Measurements from ENCODE around the gene FBXO21.
"Not testable (repeated sequence)": the region's sequence is repeated elsewhere in the genome, so short reads cannot be mapped to it uniquely, and the experiment has no call there.

Gene FBXO21, protein sequence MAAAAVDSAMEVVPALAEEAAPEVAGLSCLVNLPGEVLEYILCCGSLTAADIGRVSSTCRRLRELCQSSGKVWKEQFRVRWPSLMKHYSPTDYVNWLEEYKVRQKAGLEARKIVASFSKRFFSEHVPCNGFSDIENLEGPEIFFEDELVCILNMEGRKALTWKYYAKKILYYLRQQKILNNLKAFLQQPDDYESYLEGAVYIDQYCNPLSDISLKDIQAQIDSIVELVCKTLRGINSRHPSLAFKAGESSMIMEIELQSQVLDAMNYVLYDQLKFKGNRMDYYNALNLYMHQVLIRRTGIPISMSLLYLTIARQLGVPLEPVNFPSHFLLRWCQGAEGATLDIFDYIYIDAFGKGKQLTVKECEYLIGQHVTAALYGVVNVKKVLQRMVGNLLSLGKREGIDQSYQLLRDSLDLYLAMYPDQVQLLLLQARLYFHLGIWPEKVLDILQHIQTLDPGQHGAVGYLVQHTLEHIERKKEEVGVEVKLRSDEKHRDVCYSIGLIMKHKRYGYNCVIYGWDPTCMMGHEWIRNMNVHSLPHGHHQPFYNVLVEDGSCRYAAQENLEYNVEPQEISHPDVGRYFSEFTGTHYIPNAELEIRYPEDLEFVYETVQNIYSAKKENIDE

DNA sequence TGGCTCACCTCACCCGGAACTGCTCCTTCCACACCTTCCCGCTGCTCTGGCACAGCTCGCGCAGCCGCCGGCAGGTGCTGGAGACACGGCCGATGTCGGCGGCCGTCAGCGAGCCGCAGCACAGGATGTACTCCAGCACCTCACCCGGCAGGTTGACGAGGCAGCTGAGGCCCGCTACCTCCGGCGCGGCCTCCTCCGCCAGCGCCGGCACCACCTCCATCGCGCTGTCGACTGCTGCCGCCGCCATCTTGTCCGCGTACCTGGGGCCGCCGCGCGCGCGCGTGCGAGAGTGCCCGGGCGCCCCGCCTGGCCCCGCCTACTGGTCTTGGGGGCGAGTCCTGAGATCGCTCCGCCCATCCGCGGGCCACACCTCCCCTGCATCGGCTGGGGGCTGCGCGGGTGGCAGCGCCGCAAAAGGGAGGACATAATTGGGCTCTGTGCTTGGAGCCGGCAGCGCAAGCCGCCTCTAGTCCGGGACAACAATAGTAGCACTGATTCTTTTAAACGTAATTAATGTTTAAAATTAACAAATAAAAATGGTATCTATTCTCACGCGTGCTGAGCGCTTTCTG lies at the start of gene FBXO21:
FBXO21 (minus strand) TSS at position 261 of the 572 bp plus-strand sequence; CDS start at position 247, 14 bp downstream.
- peaks cover 17% of the 10 kb centered on the region for H3K4me1 Mint-ChIP-seq
- peak within 1 kb of the TSS; percentile 93 for H3K27ac Mint-ChIP-seq
- H3K36me3 Mint-ChIP-seq: peaks cover 45% of the 10 kb centered on the region
- peak; percentile 95 for ATAC-seq
- DNase-seq (ENCODE audit: low spot score in 2 of 2): peak; percentile 95 to 97
- H3K9me3 Mint-ChIP-seq: no peaks in the 10 kb centered on the region
- peak within 1 kb of the TSS; percentile 86 for H3K4me3 Mint-ChIP-seq

DNA sequence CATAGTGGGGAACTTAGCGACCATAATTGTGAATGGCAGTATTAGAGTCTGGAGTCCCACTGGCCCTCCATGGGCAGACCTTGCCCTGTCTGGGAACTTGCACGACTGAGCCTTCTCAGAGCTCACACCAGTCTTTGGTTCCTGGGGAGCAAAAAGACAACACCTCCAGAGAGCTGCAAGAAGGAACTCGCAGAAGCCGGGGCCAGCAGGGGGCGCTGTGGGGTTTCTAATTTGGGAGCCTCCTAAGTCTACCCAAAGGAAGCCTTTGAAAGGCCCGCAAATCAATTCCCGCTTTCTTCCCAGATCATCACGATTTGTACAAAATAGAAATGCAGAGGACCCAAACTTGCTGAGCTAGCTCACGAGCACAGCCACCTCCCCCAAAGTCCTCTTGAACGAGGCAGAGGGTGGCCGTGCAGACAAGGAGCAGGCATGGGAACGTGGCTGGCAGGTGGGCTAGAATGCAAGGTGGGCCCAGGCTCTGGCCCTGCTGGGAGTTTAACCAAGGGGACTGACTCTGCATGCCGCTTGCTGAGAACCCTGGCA lies 46.3 kb upstream of the FBXO21 start:
- no peak overlapping the region for H3K4me3 Mint-ChIP-seq
- no peaks in the 10 kb centered on the region for H3K9me3 Mint-ChIP-seq
- no peaks in the 10 kb centered on the region for H3K36me3 Mint-ChIP-seq
- no peak overlapping the region for H3K27ac Mint-ChIP-seq
- DNase-seq (ENCODE audit: low spot score in 2 of 2): peak; percentile 66 to 88
- no peaks in the 10 kb centered on the region for H3K4me1 Mint-ChIP-seq
- ATAC-seq: peak; percentile 57

DNA sequence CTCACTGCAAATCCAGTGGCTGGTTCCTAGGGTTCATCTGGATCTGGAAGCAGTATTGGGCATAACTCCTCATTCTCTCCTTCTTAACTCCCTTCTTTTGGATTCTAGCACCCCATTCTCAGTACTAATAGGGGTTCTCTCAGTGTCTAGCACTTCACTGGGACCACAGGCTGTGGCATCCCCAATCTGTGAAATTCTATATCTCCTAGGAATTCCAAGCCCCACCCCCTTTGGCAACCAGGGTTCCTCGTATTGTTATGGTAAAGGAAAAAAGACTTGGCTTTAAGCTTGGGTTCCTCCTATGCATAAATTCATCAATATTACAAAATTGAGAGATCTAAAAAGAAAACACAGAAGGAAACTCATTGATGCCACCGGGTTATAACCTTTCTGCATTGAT lies 45.0 kb upstream of the FBXO21 start:
- no peak for DNase-seq (ENCODE audit: low spot score in 2 of 2)
- H3K36me3 Mint-ChIP-seq: no peaks in the 10 kb centered on the region
- no peaks in the 10 kb centered on the region for H3K4me1 Mint-ChIP-seq
- no peak overlapping the region for H3K27ac Mint-ChIP-seq
- H3K4me3 Mint-ChIP-seq: no peak overlapping the region
- ATAC-seq: no peak
- H3K9me3 Mint-ChIP-seq: no peaks in the 10 kb centered on the region

DNA sequence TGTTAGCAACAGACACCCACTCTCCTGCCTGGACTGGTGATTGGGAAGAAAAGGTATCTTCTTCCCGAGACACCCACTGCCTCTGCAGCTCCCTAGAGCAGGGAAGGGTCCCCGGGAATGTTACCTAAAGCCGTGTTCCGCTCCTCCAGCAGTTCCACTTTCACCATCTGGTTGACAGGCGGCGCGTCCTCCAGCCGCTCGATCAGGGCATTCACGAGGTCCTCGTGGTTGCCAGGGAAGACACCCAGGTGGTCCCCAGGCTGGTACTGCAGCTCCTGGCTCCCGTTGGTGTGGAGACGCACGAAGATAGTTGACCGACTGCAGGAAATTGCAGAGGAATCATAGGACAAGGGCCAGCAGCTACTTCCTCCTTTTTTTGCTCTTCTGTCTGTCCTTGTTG lies 44.2 kb upstream of the FBXO21 start:
- H3K4me1 Mint-ChIP-seq: no peaks in the 10 kb centered on the region
- DNase-seq (ENCODE audit: low spot score in 2 of 2): no peak
- no peaks in the 10 kb centered on the region for H3K36me3 Mint-ChIP-seq
- no peaks in the 10 kb centered on the region for H3K9me3 Mint-ChIP-seq
- H3K4me3 Mint-ChIP-seq: no peak overlapping the region
- no peak overlapping the region for H3K27ac Mint-ChIP-seq
- ATAC-seq: no peak

DNA sequence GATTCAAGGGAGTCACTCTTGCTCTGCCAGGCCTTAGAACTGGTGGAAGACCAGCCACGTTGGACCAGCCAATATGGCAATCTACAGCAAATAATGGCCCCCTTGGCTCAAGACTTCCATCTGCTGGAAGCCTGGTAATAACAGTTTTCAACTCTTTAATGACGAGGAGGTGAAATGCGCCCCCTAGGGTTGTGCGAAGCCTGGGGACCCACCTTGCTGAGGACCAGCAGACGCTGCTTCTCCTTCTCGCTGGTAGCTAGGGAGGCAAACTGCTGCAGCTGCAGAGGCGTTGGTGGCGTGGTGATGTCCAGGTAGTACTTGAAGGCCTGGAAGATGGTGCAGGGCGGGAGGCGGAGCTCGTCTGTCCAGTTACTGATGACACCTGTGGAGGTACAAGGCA lies 41.5 kb upstream of the FBXO21 start:
- H3K27ac Mint-ChIP-seq: no peak overlapping the region
- H3K9me3 Mint-ChIP-seq: no peaks in the 10 kb centered on the region
- no peak for DNase-seq (ENCODE audit: low spot score in 2 of 2)
- no peak for ATAC-seq
- H3K4me3 Mint-ChIP-seq: no peak overlapping the region
- H3K4me1 Mint-ChIP-seq: no peaks in the 10 kb centered on the region
- H3K36me3 Mint-ChIP-seq: no peaks in the 10 kb centered on the region

DNA sequence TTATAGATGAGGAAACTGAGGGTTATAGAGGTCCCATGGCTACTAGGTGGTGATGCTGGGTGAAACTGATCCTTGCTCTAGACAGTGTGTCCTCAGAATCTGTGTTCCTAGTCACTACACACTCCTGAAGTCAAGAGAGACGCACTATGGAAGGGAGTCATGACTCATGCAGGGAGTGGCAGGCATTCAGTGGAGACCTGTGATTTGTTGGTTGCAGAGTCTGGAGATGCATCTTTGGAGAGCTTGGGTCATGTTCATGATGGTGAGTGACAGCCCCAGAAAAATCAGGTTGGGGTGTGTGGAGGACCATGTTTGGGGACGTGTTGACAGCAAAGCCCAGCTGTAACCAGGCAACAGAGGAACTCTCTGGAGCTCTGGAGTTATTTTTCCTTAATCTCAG lies 38.0 kb upstream of the FBXO21 start:
- Mint-ChIP-seq H3K36me3 (no peaks in the 10 kb centered on the region), H3K4me1 (no peaks in the 10 kb centered on the region), H3K9me3 (no peaks in the 10 kb centered on the region), H3K4me3 (no peak overlapping the region), H3K27ac (no peak overlapping the region)
- DNase-seq (ENCODE audit: low spot score in 2 of 2) (no peak), ATAC-seq (no peak)

DNA sequence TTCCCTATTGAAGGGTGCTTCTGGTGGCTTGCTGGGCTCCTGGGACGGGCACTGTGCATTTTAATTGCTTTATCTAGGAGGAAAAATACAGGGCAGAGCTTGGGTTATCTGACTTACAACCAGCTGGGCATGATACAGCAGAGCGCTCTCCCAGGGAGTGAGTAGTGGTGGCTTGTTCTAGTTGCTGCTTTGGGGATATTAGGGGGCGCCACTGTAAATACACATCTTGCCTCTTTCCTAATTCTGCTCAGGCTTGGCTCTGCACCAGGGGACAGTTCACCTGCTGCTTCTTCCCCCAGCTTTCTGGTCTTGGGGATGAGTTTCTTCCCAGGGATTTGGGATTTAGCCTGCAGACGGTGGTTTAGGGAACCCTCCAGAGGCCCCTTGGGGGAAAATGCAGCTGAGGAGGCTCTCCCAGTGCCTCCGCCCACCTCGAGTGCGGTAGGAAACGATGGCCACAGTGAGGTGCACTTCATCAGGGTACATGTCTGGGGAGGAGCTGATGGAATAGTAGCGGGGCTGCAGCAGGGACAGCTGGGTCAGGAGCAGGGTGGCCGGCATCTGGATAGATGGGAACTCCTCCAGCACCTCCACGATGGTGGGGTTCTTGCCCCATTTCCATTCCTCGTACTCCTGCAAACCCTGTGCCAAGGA lies 36.9 kb upstream of the FBXO21 start:
- H3K36me3 Mint-ChIP-seq: no peaks in the 10 kb centered on the region
- DNase-seq (ENCODE audit: low spot score in 2 of 2): no peak
- peak; percentile 24 for ATAC-seq
- no peak overlapping the region for H3K4me3 Mint-ChIP-seq
- no peak overlapping the region for H3K27ac Mint-ChIP-seq
- H3K9me3 Mint-ChIP-seq: no peaks in the 10 kb centered on the region
- H3K4me1 Mint-ChIP-seq: no peaks in the 10 kb centered on the region

DNA sequence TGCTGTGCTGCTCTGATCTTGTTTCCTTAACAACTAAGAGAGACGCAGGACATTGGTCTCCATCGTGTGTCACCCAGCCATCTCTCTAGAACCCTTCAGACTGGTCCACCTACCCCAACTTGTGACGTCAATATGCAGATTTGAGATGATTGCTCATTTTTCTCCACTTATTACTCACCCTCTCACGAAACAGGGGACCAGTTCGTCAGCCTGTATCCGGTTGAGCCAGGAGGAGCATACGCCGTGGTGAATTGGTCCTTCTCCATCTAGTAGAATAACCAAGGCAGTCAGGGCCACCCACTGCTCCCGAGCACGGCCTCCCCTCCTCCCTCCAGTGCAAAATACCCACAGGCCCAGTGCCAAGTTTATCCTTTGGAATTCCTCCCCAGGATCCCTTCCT lies 36.2 kb upstream of the FBXO21 start:
- Mint-ChIP-seq H3K36me3 (no peaks in the 10 kb centered on the region), H3K4me3 (no peak overlapping the region), H3K4me1 (no peaks in the 10 kb centered on the region), H3K27ac (no peak overlapping the region), H3K9me3 (no peaks in the 10 kb centered on the region)
- no peak for DNase-seq (ENCODE audit: low spot score in 2 of 2)
- ATAC-seq: peak; percentile 42

DNA sequence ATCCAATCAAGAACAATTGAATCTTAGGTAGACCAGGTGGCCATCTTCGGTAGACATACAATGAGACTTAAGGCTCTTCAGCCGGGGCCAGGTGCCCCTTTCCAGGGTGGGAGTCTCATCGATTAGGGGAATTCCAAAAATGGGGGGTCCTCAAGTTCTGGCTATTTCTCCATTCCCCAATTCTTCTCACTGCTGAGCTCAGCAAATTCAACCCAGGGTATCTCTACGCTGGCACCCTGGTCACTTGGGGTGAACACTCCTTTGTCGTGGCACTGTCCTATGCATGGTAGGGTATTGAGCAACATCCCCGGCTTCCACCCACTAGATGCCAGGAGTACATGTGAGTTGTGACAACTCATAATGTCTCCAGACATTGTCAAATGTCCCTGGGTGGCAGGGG lies 34.9 kb upstream of the FBXO21 start:
- no peak overlapping the region for H3K27ac Mint-ChIP-seq
- no peaks in the 10 kb centered on the region for H3K4me1 Mint-ChIP-seq
- H3K9me3 Mint-ChIP-seq: no peaks in the 10 kb centered on the region
- H3K4me3 Mint-ChIP-seq: no peak overlapping the region
- ATAC-seq (no peak), DNase-seq (ENCODE audit: low spot score in 2 of 2) (no peak)
- H3K36me3 Mint-ChIP-seq: no peaks in the 10 kb centered on the region

DNA sequence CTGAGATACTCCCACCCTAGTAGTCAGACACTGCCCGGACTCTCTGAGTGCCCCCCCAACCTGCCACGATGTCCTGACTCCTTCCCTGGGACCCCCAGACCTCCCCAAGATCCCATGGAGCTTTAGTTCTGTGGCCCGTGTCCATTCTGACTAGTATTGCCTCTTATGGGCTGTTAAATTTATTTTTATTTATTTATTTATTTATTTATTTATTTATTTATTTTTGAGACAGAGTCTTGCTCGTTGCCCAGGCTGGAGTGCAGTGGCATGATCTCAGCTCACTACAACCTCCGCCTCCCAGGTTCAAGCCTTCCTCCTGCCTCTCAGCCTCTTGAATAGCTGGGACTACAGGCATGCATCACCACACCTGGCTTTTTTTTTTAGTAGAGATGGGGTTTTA lies 30.7 kb upstream of the FBXO21 start:
- H3K36me3 Mint-ChIP-seq; ATAC-seq; H3K27ac Mint-ChIP-seq; DNase-seq (ENCODE audit: low spot score in 2 of 2); H3K4me1 Mint-ChIP-seq; H3K4me3 Mint-ChIP-seq; H3K9me3 Mint-ChIP-seq: not testable (repeated sequence)

DNA sequence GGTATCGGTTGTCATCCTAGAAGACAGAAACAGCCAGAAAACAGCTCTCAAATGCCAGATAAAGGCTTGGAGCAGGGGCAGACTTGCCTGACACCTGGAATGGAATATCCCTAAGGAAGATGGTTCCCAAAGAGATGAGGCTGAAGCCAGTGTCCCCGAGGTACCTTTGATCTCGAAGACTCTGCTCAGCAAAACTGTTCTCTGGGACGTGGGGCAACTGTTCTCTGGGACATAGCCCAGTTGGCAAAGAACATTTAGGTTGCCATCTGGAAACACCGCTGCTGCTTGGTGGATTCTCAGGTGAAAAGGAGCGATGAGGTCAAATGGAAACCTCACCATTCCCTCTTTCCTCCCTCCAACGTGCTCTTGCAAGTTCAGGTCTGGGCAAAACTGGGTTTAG lies 27.9 kb upstream of the FBXO21 start:
- Mint-ChIP-seq H3K4me1 (no peaks in the 10 kb centered on the region), H3K9me3 (no peaks in the 10 kb centered on the region), H3K36me3 (no peaks in the 10 kb centered on the region), H3K4me3 (no peak overlapping the region), H3K27ac (no peak overlapping the region)
- ATAC-seq (no peak), DNase-seq (ENCODE audit: low spot score in 2 of 2) (no peak)

DNA sequence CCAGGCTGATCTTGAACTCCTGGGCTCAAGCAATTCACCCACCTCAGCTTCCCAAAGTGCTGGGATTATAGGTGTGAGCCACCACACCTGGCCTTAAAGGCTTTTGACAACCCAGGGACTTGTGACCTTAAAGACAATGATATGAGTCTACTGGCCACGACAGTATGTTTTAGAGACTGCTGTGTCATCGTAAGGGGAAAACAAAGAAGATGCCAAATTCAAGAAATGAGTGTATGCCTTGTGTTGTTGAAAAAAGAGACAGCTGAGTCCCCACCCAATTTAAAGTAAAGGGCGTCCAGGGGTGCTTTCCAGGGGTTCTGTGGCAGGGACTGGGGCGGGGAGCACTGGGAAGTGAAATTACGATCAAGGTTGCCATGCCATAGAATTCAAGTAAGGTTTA lies 26.4 kb upstream of the FBXO21 start:
- Mint-ChIP-seq H3K4me1 (no peaks in the 10 kb centered on the region), H3K4me3 (no peak overlapping the region)

DNA sequence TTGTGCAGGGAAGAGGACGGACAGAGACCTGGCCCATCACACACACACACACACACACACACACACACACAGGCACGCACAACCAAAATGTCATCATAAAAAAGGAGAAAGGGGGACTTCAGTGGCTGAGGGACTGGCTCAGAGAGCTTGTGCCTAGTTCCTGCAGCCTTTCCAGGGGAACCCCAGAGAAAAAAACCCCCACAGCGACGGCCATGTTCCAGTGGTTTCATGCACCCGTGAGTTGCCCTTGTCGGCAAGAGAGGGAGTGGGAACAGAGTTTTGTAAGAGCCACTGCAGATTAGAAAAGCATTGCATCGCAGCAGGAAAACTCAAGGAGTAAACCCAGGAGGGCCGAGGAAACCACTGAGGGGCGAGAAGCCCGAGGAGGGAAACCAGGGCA lies 24.5 kb upstream of the FBXO21 start:
- ATAC-seq (no peak), DNase-seq (ENCODE audit: low spot score in 2 of 2) (no peak)
- Mint-ChIP-seq H3K4me3 (no peak overlapping the region), H3K4me1 (no peaks in the 10 kb centered on the region), H3K36me3 (no peaks in the 10 kb centered on the region), H3K9me3 (no peaks in the 10 kb centered on the region), H3K27ac (no peak overlapping the region)

More for the DNA sequence above, 26.4 kb upstream of the FBXO21 start:
- Mint-ChIP-seq H3K36me3 (no peaks in the 10 kb centered on the region), H3K9me3 (no peaks in the 10 kb centered on the region), H3K27ac (no peak overlapping the region)
- DNase-seq (ENCODE audit: low spot score in 2 of 2) (no peak), ATAC-seq (no peak)

DNA sequence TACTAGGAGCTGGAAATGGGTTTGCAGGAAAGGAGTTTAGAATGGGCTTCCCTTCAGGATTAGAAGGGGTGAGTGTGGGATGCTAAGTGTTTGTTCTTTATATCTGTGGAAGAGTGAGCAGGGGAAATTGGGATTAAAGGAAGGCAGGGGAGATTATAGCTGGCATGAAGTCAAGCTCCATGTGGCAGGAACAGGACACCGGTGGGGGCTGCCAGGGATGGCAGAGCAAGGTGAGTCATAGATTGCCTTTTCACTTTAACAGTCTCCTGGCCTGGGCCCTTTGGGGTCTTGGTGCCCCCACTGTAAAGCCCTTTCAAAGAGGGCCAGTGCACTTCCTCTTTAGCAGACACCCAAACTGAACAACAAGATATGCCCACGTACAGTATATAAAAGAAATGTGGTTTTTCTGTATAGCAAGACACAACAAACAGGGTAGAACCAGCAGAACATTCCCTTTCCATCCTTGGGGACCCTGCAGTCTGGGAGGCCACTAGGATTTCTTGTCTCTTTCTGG lies 23.1 kb upstream of the FBXO21 start:
- Mint-ChIP-seq H3K4me1 (no peaks in the 10 kb centered on the region), H3K4me3 (no peak overlapping the region), H3K9me3 (no peaks in the 10 kb centered on the region), H3K27ac (no peak overlapping the region), H3K36me3 (no peaks in the 10 kb centered on the region)
- DNase-seq (ENCODE audit: low spot score in 2 of 2): no peak
- no peak for ATAC-seq

DNA sequence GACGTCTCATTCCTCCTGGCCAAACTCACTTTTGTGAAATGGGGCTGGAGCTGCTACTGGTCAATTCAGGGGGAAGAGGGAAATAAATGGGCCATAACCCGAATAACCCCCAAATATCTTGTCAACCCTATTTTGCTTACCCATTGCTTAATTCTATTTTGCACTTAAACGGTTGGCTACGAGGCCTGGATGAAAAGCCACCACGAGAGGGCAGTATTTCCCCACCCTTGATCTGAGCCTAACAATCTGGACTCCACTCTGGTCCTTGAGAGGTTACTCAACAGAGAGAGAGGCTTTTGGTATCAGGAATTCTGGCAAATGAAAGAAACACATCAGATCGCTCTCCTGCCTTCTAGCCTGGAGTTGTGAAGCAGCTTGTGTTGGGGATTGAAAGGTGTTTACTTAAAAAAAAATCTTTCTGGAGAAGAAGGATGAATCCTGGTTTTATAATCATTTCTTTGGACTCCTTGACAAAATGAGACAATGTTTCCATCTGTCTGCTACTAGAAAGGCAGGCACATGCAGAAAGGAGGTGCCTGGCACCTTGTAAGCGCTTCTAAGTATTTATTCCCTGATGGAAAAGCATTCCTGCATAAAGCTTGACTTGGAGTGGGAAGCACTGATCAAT lies 22.4 kb upstream of the FBXO21 start:
- ATAC-seq (peak; percentile 66), DNase-seq (ENCODE audit: low spot score in 2 of 2) (peak; percentile 41 to 79)
- no peaks in the 10 kb centered on the region for H3K9me3 Mint-ChIP-seq
- no peaks in the 10 kb centered on the region for H3K4me1 Mint-ChIP-seq
- no peaks in the 10 kb centered on the region for H3K36me3 Mint-ChIP-seq
- H3K4me3 Mint-ChIP-seq: no peak overlapping the region
- no peak overlapping the region for H3K27ac Mint-ChIP-seq

Measured in stimulated activated effector memory CD8-positive, alpha-beta T cell treated with anti-CD3 and anti-CD28 coated beads, Interleukin-12 subunit alpha, Interleukin-12 subunit beta, amount 100 ng/mL, for 72 hours (primary cell).